Gastrocnemius medialis (tissue), 4 donors: ENCODE measurements around the gene LRRTM1. TPM values are rescaled to one million over a fixed set of nuclear protein-coding genes. Genes with fewer than 3 reads are reported as not detected.

ENCODE experiments used
- ATAC-seq, 2 donors: fragments of 150-250 bp; one replicate each; pipeline ENCODE4 v1.9.1; 2016
- DNase-seq, 2 donors: peaks; one replicate each; pipeline ENCODE4 v3.0.0-alpha.2; 2019
- H3K27ac ChIP-seq, 4 donors: fragments of 200-600 bp; sonication (generic); 1 replicate in 1 of 4; 2 replicates in 3 of 4; pipeline ENCODE4 v1.5.1; 2016 to 2018; ENCODE audit warnings: mild to moderate bottlenecking in 2 of 4, moderate library complexity in 1 of 4
- H3K27me3 ChIP-seq, 3 donors: fragments of 200-600 bp; sonication (generic) in 2 of 3; 1 replicate in 1 of 3; 2 replicates in 2 of 3; pipeline versions ENCODE4 v1.5.1 to v1.6.0; 2016 to 2019; ENCODE audit warnings: mild to moderate bottlenecking in 1 of 3, moderate library complexity in 1 of 3
- H3K36me3 ChIP-seq, 2 donors: fragments of 200-600 bp; sonication (generic) in 1 of 2; one replicate each; pipeline ENCODE4 v1.5.1; 2017 to 2018
- H3K4me1 ChIP-seq, 2 donors: fragments of 200-600 bp; sonication (generic) in 1 of 2; one replicate each; pipeline ENCODE4 v1.5.1; 2016 to 2017; ENCODE audit warnings: mild to moderate bottlenecking in 2 of 2
- H3K4me3 ChIP-seq, 4 donors: fragments of 200-600 bp; sonication (generic) in 3 of 4; 1 replicate in 1 of 4; 2 replicates in 3 of 4; pipeline ENCODE4 v1.5.1; 2016 to 2019; ENCODE audit warnings: mild to moderate bottlenecking in 2 of 4
- H3K9me3 ChIP-seq, 3 donors: fragments of 200-600 bp; sonication (generic) in 2 of 3; 1 replicate in 1 of 3; 2 replicates in 2 of 3; pipeline ENCODE4 v1.5.1; 2016 to 2019
- POLR2A ChIP-seq, 2 donors: fragments of 450-650 bp; IDR thresholded peaks; one replicate each; pipeline ENCODE4 v1.6.1; 2017; ENCODE audit warnings: antibody characterized with exemption in 2 of 2, mild to moderate bottlenecking in 2 of 2, moderate library complexity in 2 of 2
- in situ Hi-C, 4 donors: fragments of 200-750 bp; cut with MboI; loops; one replicate each; pipeline versions ENCODE4 v1.15.0 to v1.8.0; 2017; ENCODE audit warnings: low sequenced_read_pairs in 4 of 4
- intact Hi-C: fragments of 100-400 bp; cut with DNase I; formaldehyde crosslinking; loops from one replicate; pipeline ENCODE4 v1.15.1; 2023; ENCODE audit warnings: low total_unique reads
- total RNA-seq, 4 donors: library from RNA; depleted of rRNA; stranded (reverse); fragments of >200 nt; gene quantifications; one replicate each; pipeline versions ENCODE4 v1.1.0 to v1.2.3, GENCODE V29; 2016
- TF ChIP-seq, protein P1 (sequence below), 5 experiments: fragments of 450-650 bp in 3 of 5; fragments of 200-600 bp in 2 of 5; sonication (generic) in 2 of 5; IDR thresholded peaks in 4 of 5; conservative IDR thresholded peaks in 1 of 5; 1 replicate in 4 of 5; 2 replicates in 1 of 5; pipeline ENCODE4 v1.5.1; 2016 to 2019; ENCODE audit warnings: antibody characterized with exemption in 5 of 5, mild to moderate bottlenecking in 3 of 5, moderate library complexity in 3 of 5

The LRRTM1 gene
- total RNA-seq, 4 donors from 2014 or later: not detected

GRCh38 chr2:80281049-80281448 is 23.5 kb downstream of the LRRTM1 start:
- H3K4me1 ChIP-seq: no peaks in the 10 kb centered on the region
- H3K9me3 ChIP-seq: no peaks in the 10 kb centered on the region
- H3K27me3 ChIP-seq: no peaks in the 10 kb centered on the region
- in situ Hi-C loops: no loop called here
- intact Hi-C loops: no loop called here
- no peak overlapping the region for H3K27ac ChIP-seq
- no peaks in the 10 kb centered on the region for H3K36me3 ChIP-seq
- no peak overlapping the region for H3K4me3 ChIP-seq
- DNase-seq (no peak), ATAC-seq (no peak)
- TF ChIP-seq POLR2A (IDR thresholded peaks at IDR 0.05): no peak

DNA sequence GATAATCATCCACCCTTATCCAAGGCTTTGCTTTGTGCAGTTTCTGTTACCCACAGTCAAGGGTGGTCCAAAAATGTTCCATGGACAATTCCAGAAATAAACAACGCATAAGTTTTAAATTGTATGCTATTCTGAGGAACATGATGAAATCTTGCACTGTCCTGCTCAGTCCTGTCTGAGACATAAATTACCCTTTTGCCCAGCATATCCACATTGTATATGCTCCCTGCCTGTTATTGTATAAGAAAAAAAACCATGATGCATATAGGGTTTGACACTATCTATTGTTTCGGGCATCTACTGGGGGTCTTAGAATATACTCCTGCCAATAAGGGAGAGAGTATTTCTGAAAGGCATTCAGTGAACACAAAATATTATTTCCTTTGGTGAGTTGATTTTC is 24.0 kb downstream of the LRRTM1 start:
- Histone ChIP-seq H3K4me1 (no peaks in the 10 kb centered on the region), H3K27me3 (no peaks in the 10 kb centered on the region), H3K27ac (no peak overlapping the region), H3K4me3 (no peak overlapping the region), H3K9me3 (no peaks in the 10 kb centered on the region), H3K36me3 (no peaks in the 10 kb centered on the region)
- no peak for ATAC-seq
- in situ Hi-C loops (no loop called here), intact Hi-C loops (no loop called here)
- no peak for TF ChIP-seq POLR2A (IDR thresholded peaks at IDR 0.05)
- TF ChIP-seq, protein P1, sequence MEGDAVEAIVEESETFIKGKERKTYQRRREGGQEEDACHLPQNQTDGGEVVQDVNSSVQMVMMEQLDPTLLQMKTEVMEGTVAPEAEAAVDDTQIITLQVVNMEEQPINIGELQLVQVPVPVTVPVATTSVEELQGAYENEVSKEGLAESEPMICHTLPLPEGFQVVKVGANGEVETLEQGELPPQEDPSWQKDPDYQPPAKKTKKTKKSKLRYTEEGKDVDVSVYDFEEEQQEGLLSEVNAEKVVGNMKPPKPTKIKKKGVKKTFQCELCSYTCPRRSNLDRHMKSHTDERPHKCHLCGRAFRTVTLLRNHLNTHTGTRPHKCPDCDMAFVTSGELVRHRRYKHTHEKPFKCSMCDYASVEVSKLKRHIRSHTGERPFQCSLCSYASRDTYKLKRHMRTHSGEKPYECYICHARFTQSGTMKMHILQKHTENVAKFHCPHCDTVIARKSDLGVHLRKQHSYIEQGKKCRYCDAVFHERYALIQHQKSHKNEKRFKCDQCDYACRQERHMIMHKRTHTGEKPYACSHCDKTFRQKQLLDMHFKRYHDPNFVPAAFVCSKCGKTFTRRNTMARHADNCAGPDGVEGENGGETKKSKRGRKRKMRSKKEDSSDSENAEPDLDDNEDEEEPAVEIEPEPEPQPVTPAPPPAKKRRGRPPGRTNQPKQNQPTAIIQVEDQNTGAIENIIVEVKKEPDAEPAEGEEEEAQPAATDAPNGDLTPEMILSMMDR (IDR thresholded peaks at IDR 0.05 in 4 of 5, conservative IDR thresholded peaks at IDR 0.05 in 1 of 5): no peak
- no peak for DNase-seq

DNA sequence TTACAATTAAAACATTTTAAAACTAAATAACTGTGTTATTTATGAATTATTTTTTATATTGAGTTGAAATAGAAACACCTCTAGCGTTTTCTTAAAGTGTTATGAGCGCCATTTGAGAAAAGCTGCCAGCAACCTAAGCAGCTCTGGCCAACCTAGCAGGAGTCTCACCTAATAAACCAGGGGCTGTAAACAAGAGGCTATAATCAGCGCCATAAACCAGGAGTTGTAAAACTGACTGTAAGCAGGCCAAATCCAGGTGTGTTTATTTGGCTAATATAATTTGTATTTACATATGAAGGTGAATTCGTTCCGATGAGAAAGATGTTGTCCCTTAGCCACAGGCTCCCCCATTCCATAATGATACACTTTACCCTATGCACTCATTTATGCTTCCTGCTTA is 34.7 kb downstream of the LRRTM1 start:
- Histone ChIP-seq H3K4me3 (no peak overlapping the region), H3K4me1 (no peaks in the 10 kb centered on the region), H3K27ac (no peak overlapping the region), H3K27me3 (no peaks in the 10 kb centered on the region), H3K9me3 (no peaks in the 10 kb centered on the region), H3K36me3 (no peaks in the 10 kb centered on the region)
- in situ Hi-C loops (no loop called here), intact Hi-C loops (no loop called here)
- TF ChIP-seq, protein P1 (IDR thresholded peaks at IDR 0.05 in 4 of 5, conservative IDR thresholded peaks at IDR 0.05 in 1 of 5): no peak
- TF ChIP-seq POLR2A (IDR thresholded peaks at IDR 0.05): no peak
- DNase-seq (no peak), ATAC-seq (no peak)

- no peak for ATAC-seq
- intact Hi-C loops: no loop called here
- no peaks in the 10 kb centered on the region for H3K27me3 ChIP-seq
- no peaks in the 10 kb centered on the region for H3K36me3 ChIP-seq
- no peak overlapping the region for H3K27ac ChIP-seq
- in situ Hi-C loops: no loop called here
- no peaks in the 10 kb centered on the region for H3K4me1 ChIP-seq
- H3K9me3 ChIP-seq: no peaks in the 10 kb centered on the region
- H3K4me3 ChIP-seq: no peak overlapping the region
- DNase-seq: no peak
- TF ChIP-seq, protein P1 (IDR thresholded peaks at IDR 0.05 in 4 of 5, conservative IDR thresholded peaks at IDR 0.05 in 1 of 5): no peak
- TF ChIP-seq POLR2A (IDR thresholded peaks at IDR 0.05): no peak
These were observed 38.3 kb downstream of the LRRTM1 start for GRCh38 chr2:80266231-80266630.

- no peaks in the 10 kb centered on the region for H3K9me3 ChIP-seq
- no peak overlapping the region for H3K27ac ChIP-seq
- ATAC-seq: no peak
- no peak for DNase-seq
- intact Hi-C loops (no loop called here), in situ Hi-C loops (no loop called here)
- H3K4me3 ChIP-seq: no peak overlapping the region
- H3K27me3 ChIP-seq: no peaks in the 10 kb centered on the region
- H3K36me3 ChIP-seq: no peaks in the 10 kb centered on the region
- TF ChIP-seq, protein P1 (IDR thresholded peaks at IDR 0.05 in 4 of 5, conservative IDR thresholded peaks at IDR 0.05 in 1 of 5): no peak
- TF ChIP-seq POLR2A (IDR thresholded peaks at IDR 0.05): no peak
- no peaks in the 10 kb centered on the region for H3K4me1 ChIP-seq
These were observed 45.3 kb downstream of the LRRTM1 start for GRCh38 chr2:80259292-80259691.
